Heart right ventricle (tissue), 16 donors: ENCODE data around the gene ABCB11. TPM values are rescaled to one million over a fixed set of nuclear protein-coding genes. Genes with fewer than 3 reads are reported as not detected.

ENCODE experiments used
- ATAC-seq, 8 donors: fragments of 200-7000 bp; cut with Tn5 transposase; one replicate each; pipeline ENCODE4 v1.9.1; 2020; ENCODE audit warnings: mild to moderate bottlenecking in 8 of 8, moderate library complexity in 8 of 8, moderate number of reproducible peaks in 1 of 8
- DNase-seq, 2 donors: peaks; one replicate each; pipeline ENCODE4 v3.0.0-alpha.2; 2020
- H3K27ac ChIP-seq, 10 donors: fragments of 200-600 bp; sonication (generic) in 2 of 10; one replicate each; pipeline versions ENCODE4 v1.5.0 to v1.8.0; 2020 to 2022; ENCODE audit warnings: mild to moderate bottlenecking in 3 of 10
- H3K27me3 ChIP-seq, 7 donors: fragments of 200-600 bp; one replicate each; pipeline ENCODE4 v1.8.0; 2021 to 2022; ENCODE audit warnings: mild to moderate bottlenecking in 2 of 7
- H3K36me3 ChIP-seq, 9 donors: fragments of 200-600 bp; sonication (generic) in 1 of 9; one replicate each; pipeline versions ENCODE4 v1.5.0 to v1.8.0; 2020 to 2022; ENCODE audit warnings: mild to moderate bottlenecking in 2 of 9
- H3K4me1 ChIP-seq, 9 donors: fragments of 200-600 bp; sonication (generic) in 1 of 9; one replicate each; pipeline versions ENCODE4 v1.5.0 to v1.8.0; 2020 to 2022; ENCODE audit warnings: mild to moderate bottlenecking in 4 of 9
- H3K4me3 ChIP-seq, 10 donors: fragments of 200-600 bp; sonication (generic) in 2 of 10; one replicate each; pipeline versions ENCODE4 v1.5.0 to v1.8.0; 2020 to 2022; ENCODE audit warnings: mild to moderate bottlenecking in 7 of 10, moderate library complexity in 2 of 10
- H3K9me3 ChIP-seq, 11 donors: fragments of 200-600 bp in 10 of 11; sonication (generic) in 2 of 11; one replicate each; pipeline versions ENCODE4 v1.5.0 to v1.8.0; 2013 to 2022; ENCODE audit warnings: mild to moderate bottlenecking in 2 of 11, control low read depth in 1 of 11, moderate library complexity in 1 of 11
- WGBS, 2 donors: extraction: QIAGEN DNeasy Blood & Tissue Kit; methylation state at CpG; one replicate each; pipeline ENCODE4 v1.1.7; 2013; ENCODE audit warnings: inconsistent platforms in 1 of 2; 5-methylcytosine and 5-hydroxymethylcytosine counted together
- intact Hi-C, 10 donors: fragments of 100-400 bp; cut with DNase I; formaldehyde crosslinking; loops; one replicate each; pipeline versions ENCODE4 v1.11.1 to v1.14.2; 2022
- polyA plus RNA-seq, 2 donors: library from polyadenylated mRNA; stranded (reverse); fragments of 200-250 nt; gene quantifications; one replicate each; pipeline ENCODE4 v1.2.3, GENCODE V29; 2013
- total RNA-seq, 10 donors: library from RNA; stranded (reverse); fragmentation: NEBNext Ultra II Directional in 3 of 10; extraction: Animal tissue kit (Norgen Biotek cat#: 25700) in 3 of 10; gene quantifications; one replicate each; pipeline versions ENCODE4 v1.2.1 to v1.2.4, GENCODE V29; 2021 to 2023
- TF ChIP-seq, protein P1 (sequence below), 9 donors: fragments of 200-600 bp; sonication (generic) in 2 of 9; IDR thresholded peaks; one replicate each; pipeline versions ENCODE4 v1.5.0 to v1.8.0; 2021 to 2022; ENCODE audit warnings: antibody characterized with exemption in 9 of 9, mild to moderate bottlenecking in 5 of 9, moderate library complexity in 1 of 9
- donor health status: Arrhythmogenic right ventricular cardiomyopathy.
- donor health status: ischemic (EF 13 %, LVEDD 7.1; RV severe dilation, severe dysfunction).
- donor health status: healthy with polysubstance abuse.
- donor health status: DM: no; HTN: yes; CAD: no.
- donor health status: DM: no; HTN: no; CAD: no.
- donor health status: ischemic (EF 25% LVEDD 6.9; RV normal size, moderate dysfunction).
- donor health status: ischemic (EF 25% LVEDD 5.7; RV mildly dilated, moderate dysfunction).
- donor health status: healthy.
- donor health status: DM: yes; HTN: yes; CAD: no.
- donor health status: Ischemic cardiomyopathy.
- donor health status: ischemic (EF 35%, LVEDD 5.7; RV mildly dilated, moderate dysfunction).
- donor health status: nonischemic (EF 11% LVEDD 7.7; RV severe dilation, severe dysfunction).
- donor health status: DM: yes; HTN: yes; CAD: no.
- donor health status: PGD.
- donor health status: ischemic (EF 29% LVEDD 5.4; RV normal size, mild dysfunction).
- donor health status: nonischemic (EF 23%, LVEDD 6.1; RV moderate dilation, normal function).

ABCB11 gene
- total and polyA plus RNA-seq, 12 donors, result 0.01 to 0.23 (median 0.06) TPM; not detected in 7

DNA sequence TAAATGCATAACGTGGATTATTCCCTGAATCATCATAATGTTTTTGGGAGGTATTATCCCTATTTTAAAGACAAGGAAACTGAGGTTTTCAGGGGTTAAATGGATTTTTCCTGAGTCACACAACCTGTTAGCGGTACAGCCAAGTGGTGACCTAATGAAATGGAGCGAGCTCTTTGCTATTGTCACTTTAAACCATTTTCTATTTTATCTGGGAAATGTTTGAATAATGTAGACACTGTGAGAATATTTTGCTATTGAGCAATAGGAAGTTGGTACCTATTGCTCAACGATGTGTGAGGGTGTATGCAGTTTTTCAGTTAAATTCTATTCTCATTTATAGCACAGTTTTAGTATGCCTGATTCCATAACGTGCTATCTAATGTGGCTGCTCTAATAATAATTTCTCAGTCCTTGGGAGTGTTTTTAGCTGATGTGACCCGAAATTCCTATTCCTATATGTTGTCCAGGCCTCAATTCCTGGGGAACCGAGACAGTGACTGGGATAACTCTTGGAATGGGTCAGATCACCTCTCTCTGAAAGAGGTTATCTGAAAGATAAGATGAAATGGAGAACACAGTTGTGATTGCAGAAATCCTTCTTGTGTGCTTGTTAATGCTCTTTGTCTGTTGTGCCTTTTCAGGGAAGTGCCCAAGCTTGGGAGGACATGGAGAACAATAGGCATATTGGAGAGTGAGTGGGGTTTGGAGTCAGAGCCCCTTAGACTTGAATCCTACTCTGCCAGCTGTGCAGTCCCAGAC, 38.4 kb downstream of the ABCB11 start:
- Histone ChIP-seq H3K36me3 (no peaks in the 10 kb centered on the region), H3K27me3 (no peaks in the 10 kb centered on the region), H3K9me3 (no peaks in the 10 kb centered on the region), H3K4me1 (peaks cover 0 to 24% (median 0%) of the 10 kb centered on the region in 9 donors), H3K27ac (no peak overlapping the region), H3K4me3 (no peak overlapping the region)
- DNase-seq, result no peak
- no peak for ATAC-seq
- intact Hi-C loops, result no loop called here
- TF ChIP-seq, protein P1, sequence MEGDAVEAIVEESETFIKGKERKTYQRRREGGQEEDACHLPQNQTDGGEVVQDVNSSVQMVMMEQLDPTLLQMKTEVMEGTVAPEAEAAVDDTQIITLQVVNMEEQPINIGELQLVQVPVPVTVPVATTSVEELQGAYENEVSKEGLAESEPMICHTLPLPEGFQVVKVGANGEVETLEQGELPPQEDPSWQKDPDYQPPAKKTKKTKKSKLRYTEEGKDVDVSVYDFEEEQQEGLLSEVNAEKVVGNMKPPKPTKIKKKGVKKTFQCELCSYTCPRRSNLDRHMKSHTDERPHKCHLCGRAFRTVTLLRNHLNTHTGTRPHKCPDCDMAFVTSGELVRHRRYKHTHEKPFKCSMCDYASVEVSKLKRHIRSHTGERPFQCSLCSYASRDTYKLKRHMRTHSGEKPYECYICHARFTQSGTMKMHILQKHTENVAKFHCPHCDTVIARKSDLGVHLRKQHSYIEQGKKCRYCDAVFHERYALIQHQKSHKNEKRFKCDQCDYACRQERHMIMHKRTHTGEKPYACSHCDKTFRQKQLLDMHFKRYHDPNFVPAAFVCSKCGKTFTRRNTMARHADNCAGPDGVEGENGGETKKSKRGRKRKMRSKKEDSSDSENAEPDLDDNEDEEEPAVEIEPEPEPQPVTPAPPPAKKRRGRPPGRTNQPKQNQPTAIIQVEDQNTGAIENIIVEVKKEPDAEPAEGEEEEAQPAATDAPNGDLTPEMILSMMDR (IDR thresholded peaks at IDR 0.05), result no peak
- WGBS, 2 donors, result 64 to 72% methylated on average over 7 of the region's 7 CpGs

DNA sequence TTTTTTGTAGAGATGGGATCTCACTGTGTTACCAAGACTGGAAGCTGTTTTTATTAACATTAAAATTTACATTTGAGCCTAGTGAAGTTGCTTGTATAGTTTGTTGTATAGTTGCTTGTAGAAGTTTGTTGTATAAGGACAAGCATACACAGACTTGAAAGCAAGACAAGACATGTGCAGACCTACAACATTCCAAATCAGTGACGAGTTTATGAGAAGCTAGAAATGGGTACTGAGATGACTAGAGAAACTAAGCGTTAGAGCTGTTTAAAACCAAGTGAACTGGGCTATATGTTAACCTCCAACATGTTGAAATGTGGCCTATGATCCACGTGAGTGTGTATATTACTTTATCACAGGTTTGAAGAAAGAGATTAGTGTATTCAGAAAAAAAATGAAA, 39.1 kb downstream of the ABCB11 start:
- H3K27me3 ChIP-seq, result no peaks in the 10 kb centered on the region
- intact Hi-C loops, result no loop called here
- H3K9me3 ChIP-seq, result no peaks in the 10 kb centered on the region
- H3K4me3 ChIP-seq, result no peak overlapping the region
- TF ChIP-seq, protein P1 (IDR thresholded peaks at IDR 0.05), result no peak
- H3K36me3 ChIP-seq, result no peaks in the 10 kb centered on the region
- DNase-seq, result no peak
- ATAC-seq, result no peak
- peaks cover 0 to 16% (median 0%) of the 10 kb centered on the region in 9 donors for H3K4me1 ChIP-seq
- WGBS, 2 donors, result 80 to 81% methylated on average over 3 of the region's 3 CpGs
- H3K27ac ChIP-seq, result no peak overlapping the region

GRCh38 chr2:168988755-168989154, 42.4 kb downstream of the ABCB11 start:
- H3K4me1 ChIP-seq, result peaks cover 0 to 15% (median 0%) of the 10 kb centered on the region in 9 donors
- no peaks in the 10 kb centered on the region for H3K9me3 ChIP-seq
- TF ChIP-seq, protein P1 (IDR thresholded peaks at IDR 0.05), result no peak
- H3K27ac ChIP-seq, result no peak overlapping the region
- no peak for DNase-seq
- intact Hi-C loops, result no loop called here
- H3K4me3 ChIP-seq, result no peak overlapping the region
- H3K36me3 ChIP-seq, result no peaks in the 10 kb centered on the region
- no peaks in the 10 kb centered on the region for H3K27me3 ChIP-seq
- no peak for ATAC-seq
- 77 to 87% methylated on average over 1 of the region's 1 CpG for WGBS, 2 donors

GRCh38 chr2:168986398-168986943, 44.7 kb downstream of the ABCB11 start:
- H3K36me3 ChIP-seq, result no peaks in the 10 kb centered on the region
- no peak overlapping the region for H3K27ac ChIP-seq
- no peaks in the 10 kb centered on the region for H3K9me3 ChIP-seq
- intact Hi-C loops, result no loop called here
- TF ChIP-seq, protein P1 (IDR thresholded peaks at IDR 0.05), result no peak
- H3K4me3 ChIP-seq, result no peak overlapping the region
- no peaks in the 10 kb centered on the region for H3K27me3 ChIP-seq
- ATAC-seq (no peak), DNase-seq (no peak)
- H3K4me1 ChIP-seq, result no peaks in the 10 kb centered on the region
- WGBS, 2 donors, result 79 to 85% methylated on average over 2 of the region's 2 CpGs
